Left colon (tissue), 2 donors: Measurements from ENCODE around the gene DNAJB6. TPM values are rescaled to one million over a fixed set of nuclear protein-coding genes. Genes with fewer than 3 reads are reported as not detected.

Experiments used
- ATAC-seq: fragments of 200-7000 bp; cut with Tn5 transposase; one replicate; pipeline ENCODE4 v1.9.1; 2020; ENCODE audit warnings: mild to moderate bottlenecking, moderate library complexity
- DNase-seq, 2 donors: peaks; one replicate each; pipeline ENCODE4 v3.0.0-alpha.2; 2020
- intact Hi-C, 2 donors: fragments of 100-400 bp; cut with DNase I in 1 of 2; cut with micrococcal nuclease in 1 of 2; formaldehyde crosslinking; loops; one replicate each; pipeline versions ENCODE4 v1.11.2 to v1.14.0; 2022; cut with DNase I, micrococcal nuclease
- total RNA-seq, 2 donors: library from RNA; stranded (reverse); fragmentation: NEBNext Ultra II Directional; extraction: Animal tissue kit (Norgen Biotek cat#: 25700); gene quantifications; one replicate each; pipeline ENCODE4 v1.2.1, GENCODE V29; 2021
- donor health status: DM: no; HTN: no; CAD: no.
- donor health status: DM: yes; HTN: yes; CAD: no.

DNAJB6 gene
- total RNA-seq, 2 donors from 2014 or later, result 68.8 to 83.5 TPM

DNA sequence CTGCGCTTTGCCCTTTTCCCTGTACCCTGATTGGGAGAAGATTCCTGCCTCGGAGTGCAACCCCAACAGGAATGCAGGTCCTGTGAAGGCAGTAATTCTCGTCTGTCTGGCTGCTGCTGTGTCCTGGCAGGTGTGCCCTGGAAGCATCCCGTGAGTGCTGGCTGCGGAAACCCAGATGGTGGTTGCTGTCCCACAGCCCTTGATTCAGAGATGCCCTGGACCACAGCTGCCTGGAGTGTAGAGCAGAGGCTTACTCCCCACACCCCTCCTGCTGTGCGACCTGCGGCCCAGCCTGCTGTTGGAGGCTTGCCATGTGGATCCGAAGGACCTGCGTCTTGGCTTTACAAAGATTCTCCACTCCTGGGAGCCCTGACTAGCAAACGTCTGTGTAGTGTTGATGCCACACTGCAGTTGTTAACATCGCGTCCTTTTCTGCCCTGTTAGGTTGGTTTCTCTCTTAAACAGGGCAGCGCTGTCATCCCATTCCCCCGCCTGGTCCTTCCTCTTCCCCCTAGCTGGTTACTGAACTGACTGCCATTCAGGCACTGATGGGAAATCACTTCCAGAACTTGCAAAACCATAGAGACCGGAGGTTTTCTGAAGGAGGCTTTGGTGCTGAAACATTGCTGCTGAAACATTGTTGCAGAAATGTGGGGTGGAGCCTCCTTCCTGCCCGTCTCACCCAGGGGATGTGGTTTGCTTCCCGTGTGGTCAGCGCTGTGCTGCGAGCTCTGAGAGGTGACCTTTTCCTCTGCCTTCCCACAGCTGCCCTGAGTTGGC, 53.3 kb downstream of the DNAJB6 start:
- ATAC-seq (no peak), DNase-seq (no peak)
- intact Hi-C loops, result no loop called here

DNA sequence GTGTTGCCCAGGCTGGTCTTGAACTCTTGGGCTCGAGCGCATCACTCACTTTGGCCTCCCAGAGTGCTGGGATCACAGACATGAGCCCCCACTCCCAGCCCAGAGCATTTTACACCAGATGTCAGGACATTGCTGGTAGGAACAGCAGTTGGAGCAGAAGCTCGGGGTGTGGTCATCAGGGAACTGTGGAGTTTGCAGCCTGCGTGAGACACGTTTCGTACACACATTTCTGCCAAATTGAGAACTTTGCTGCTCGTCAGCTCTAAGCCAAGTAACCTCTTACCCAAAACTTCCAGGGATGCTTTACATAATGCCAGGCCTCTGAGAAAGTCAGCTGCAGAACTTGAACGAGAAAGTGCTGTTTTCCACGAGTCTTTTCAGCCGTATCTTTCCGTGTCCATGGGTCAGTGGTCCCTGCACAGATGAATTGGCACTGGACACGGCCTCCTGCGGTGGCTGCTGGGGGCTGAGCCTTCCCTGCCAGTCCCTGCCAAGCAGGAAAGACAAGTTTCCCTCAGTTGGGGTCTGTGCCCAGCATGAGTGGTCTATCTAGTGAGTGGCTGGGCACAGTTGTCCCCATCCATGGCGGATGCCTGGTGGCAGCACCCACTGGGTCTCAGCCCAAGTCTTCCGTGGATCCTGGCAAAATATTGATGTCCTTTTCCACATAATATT, 54.4 kb downstream of the DNAJB6 start:
- intact Hi-C loops, result no loop called here
- ATAC-seq, result no peak
- DNase-seq, result no peak

DNA sequence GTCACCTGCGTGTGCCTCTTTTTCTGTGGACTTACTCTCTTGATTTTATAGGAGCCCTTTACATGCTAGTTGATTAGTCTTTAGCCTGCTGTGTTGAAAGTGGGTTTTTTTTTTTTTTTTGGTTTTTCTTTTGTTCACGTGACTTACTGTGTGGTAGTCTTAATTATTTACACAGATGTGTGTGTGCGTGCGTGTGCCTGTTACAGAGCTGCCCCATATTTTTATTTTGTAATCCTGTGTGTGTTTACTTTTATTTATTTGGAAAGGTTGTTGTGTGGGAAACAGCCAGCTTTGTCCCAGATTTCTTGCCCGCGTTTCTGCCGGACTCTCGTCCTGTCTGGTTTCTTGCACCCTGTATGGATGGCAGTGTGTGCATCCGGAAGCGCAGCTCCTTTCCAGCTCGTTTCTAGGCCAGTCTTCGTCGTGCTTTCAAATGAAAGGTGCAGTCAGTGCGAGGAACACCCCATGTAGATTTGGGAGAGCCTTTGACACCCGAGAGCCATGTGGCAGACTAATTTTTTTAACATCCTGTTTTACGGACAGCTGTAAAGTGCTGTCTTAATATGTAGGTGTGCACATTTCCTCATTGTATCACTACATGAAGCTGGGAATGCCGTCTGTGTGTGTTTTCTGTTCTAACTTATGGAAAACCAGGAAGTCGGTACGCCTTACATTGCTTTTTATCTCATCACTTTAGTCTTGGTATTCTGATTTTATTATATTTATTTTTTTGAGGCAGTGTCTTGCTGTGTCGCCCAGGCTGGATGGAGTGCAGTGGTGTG, 55.6 kb downstream of the DNAJB6 start:
- DNase-seq (no peak), ATAC-seq (peak; percentile 69)
- intact Hi-C loops, result no loop called here

DNA sequence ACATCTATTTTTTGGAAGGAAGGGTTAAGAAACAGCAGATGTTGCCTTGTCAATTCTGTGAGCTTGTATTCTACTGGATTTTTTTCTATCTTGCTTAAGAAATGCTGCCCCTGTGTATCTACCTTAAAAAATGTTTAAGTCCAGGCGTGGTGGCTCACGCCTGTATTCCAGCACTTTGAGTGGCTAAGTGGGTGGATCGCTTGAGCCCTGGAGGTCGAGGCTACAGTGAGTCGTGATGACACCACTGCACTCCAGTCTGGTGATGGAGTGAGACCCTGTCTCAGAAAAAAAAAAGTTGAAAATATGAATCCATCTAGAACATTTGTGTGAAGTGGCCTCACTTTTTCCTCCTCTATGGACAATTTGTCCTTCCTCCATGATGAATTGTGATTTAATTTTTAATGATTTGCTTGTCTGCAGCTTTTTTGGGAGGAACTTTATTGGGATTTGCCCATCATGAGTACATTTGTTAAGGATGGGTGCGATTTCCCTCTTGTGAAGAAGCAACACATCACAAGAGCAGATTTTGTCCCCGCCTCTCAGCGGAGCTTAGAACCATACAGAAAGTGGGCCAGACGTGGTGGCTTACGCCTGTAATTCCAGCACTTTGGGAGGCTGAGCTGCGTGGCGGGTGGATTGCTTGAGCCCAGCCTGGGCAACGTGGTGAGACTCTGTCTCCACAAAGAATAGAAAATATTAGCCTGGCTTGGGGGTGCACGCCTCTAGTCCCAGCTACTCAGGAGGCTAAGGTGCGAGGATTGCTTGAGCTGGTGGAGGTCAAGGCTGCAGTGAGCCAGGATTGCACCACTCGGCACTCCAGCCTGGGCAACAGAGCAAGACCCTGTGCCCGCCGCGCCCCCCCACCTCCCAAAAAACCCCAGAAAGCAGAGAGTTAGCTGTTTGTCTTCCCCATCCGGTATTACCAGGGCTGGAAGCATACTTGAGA, 57.7 kb downstream of the DNAJB6 start:
- intact Hi-C loops, result no loop called here
- no peak for DNase-seq
- ATAC-seq, result no peak

DNA sequence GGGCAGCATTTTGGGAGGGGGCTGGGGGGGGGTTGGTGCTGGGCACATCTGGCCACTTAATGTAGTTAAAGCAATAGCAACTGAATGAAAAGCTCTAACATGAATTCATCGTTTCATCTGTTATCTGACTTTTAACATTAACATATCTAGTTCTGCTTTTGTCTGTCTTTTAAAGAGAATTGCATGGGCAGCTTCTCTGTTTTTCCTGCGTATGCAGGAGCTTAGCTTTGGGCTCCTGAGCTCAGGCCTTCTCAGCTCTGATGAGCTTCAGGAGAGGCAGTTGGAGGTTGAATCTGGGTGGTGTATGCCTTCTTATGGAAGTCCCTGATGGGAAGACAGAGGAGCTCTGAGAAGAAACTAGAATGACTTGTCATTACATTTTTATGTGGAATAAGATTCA, 58.4 kb downstream of the DNAJB6 start:
- intact Hi-C loops, result no loop called here
- DNase-seq (no peak), ATAC-seq (no peak)

DNA sequence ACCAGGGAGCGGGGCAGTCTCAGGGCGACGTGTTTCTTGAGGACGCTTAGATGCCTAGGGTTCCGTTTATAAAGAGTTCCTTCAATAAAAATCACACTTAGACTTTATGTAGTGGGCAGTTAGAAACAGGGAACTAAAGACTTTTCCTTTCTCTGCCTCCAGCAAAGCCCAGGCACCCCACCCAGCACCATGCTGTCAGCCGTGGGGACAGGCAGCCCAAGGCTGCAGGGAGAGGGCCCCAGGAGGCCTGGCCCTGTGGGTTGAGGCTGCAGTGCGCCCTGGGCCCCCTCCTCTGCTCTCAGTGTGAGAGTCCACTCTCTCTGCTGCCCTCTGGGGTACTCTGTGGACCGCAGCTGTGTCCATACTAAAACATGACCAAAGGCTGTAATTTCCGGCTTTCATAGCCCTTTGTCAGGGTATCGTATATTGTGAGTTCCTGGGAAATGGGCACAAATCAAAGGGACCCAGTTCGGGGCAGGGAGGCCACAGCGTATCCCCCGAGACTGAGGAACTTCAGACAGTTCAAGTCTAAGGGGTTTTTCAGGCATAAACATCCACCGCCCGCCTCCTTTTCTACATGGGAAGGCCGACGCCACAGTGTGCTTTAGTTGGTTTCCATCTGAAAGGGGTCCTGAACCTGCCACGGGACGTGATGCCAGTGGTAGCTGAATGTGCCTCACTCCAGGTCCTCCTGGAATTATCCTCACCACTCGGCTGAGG, 59.7 kb downstream of the DNAJB6 start:
- DNase-seq (no peak), ATAC-seq (no peak)
- intact Hi-C loops, result no loop called here

DNA sequence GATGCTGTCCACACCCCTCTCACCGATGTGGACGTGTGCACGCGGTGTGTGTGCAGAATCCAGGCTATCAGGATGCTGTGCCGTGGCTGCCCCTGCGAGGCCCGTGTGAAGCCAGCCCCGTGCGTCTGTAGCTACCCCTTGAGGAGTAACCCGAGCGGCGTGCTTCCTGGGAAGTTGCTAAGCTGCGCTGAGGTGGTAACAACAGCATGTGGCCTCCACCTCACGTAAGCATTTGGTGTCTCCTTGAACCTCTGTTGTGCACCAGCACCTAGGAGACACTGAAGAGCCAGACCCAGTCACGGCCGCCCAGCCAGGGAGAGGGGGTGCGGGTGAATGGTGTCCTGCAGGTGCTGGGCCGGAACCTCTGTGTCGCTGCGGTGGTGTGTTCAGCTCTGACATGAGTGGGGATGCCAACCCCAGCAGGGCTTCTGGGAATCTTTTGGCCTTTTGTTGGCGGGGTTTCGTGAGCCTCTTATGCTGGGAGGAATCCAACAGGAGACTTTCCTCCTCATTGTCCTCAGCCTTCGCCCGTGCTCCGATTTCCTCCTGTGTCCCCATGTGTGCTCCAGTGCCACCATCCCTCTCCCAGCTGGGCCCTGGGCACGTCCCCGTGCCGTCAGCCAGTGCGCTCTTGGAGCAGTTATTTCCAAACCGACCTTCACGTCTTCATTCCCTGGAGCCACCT, 60.4 kb downstream of the DNAJB6 start:
- intact Hi-C loops, result no loop called here
- DNase-seq, result no peak
- peak; percentile 6 for ATAC-seq

DNA sequence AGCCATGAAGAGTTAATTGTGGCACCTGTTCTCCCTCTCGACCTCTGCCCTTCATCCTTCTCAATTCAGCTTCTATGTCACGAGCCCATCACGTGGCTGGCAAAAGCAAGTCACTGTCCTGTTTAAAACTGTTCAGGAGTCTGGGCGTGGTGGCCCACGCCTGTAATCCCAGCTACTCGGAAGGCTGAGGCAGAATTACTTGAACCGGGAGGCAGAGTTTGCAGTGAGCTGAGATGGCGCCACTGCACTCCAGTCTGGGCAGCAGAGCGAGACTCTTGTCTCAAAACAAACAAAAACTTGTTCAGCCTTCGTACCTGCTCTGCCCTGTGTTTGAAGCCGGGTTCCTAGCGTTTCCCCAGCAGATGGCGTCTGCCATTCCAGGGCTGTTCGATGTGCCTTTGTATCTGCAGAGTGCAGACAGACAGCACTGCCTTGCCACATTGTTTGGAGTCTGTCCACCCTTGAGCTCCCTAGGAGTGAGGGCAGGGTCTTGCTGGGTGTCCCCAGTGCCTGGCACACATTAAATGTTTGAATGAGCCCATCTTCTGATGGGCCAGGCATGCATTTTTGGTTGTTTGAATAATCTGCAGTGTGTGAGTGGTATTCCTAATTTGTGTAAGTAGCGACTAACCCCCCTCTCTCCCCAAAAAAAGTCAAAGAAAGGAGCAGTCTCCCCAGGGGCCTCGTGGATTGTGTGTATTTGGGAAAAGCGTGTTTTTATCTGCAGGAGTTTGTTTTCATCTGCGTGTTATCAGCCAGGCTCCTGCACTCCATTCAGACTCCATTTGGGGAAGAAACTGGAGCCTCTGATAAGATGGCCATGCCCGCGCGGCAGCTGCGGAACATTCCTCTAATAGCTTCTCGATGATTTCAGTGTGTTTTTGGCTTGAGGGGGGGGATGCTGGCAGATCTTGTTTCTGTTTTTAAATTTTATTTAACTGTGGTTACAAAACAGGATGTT, 61.2 kb downstream of the DNAJB6 start:
- DNase-seq (peak in 1 of 2 donors; percentile 32), ATAC-seq (peak; percentile 70)
- intact Hi-C loops, result no loop called here

DNA sequence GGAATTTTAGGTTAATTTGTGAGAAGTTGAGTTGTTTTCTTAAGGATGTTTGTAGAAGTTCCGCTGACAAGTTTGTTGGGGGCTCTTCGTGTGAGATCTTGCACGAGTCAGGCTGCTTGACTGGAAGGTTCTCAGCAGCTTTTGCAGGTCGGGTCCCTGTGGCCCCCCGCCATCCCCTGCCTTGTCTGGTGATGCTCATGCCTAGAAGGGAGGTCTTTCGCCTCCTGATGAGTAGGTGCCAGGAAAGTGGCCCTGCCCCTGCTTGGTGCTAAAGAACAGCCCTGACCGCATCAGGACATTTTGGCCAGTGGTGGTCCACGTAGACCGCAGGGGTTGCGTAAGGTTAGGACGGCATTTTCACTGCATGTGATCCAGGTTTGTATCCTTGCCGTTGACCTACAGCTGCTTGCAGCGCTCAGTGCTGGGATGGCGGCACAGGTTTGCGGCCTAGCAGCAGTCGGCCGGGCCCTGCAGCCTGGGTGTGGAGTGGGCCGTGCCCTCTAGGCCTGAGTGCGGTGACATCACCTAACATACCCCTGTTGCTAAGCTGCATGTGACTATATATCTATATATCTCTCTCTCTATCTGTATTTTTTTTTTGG, 62.4 kb downstream of the DNAJB6 start:
- intact Hi-C loops, result no loop called here
- DNase-seq, result no peak
- no peak for ATAC-seq

DNA sequence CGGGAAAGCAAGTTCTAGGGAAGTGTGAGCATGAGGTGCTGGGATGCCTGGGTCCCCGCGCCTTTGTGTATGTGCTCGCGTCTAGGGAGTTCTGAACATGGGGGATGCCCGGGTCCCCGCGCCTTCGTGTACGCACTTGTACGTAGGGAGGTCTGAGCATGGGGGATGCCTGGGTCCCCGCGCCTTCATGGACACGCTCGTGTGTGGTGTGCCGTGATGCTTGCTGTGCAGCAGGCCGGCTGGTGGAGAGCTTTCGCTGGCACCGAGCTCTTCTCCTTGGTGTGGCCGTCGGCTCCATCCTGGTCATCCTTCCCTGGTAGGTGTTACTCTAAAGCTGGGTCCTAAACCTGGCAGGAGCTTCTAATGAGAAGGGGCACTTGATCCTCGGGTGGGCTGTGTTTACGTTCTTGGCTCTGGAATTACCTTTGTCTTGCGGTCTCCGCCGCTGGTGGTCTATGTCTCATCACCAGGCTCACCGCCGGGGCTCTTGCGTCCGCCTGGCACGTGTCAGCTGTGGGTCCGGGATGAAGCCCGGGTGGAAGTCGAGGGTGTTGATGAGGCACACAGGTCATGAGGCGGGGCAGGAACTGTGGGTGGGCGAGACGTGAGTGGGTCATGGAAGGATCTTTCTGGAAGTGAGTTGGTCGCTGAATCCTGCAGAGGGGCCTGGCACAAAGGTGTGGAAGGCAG, 63.5 kb downstream of the DNAJB6 start:
- intact Hi-C loops, result no loop called here
- no peak for DNase-seq
- no peak for ATAC-seq

DNA sequence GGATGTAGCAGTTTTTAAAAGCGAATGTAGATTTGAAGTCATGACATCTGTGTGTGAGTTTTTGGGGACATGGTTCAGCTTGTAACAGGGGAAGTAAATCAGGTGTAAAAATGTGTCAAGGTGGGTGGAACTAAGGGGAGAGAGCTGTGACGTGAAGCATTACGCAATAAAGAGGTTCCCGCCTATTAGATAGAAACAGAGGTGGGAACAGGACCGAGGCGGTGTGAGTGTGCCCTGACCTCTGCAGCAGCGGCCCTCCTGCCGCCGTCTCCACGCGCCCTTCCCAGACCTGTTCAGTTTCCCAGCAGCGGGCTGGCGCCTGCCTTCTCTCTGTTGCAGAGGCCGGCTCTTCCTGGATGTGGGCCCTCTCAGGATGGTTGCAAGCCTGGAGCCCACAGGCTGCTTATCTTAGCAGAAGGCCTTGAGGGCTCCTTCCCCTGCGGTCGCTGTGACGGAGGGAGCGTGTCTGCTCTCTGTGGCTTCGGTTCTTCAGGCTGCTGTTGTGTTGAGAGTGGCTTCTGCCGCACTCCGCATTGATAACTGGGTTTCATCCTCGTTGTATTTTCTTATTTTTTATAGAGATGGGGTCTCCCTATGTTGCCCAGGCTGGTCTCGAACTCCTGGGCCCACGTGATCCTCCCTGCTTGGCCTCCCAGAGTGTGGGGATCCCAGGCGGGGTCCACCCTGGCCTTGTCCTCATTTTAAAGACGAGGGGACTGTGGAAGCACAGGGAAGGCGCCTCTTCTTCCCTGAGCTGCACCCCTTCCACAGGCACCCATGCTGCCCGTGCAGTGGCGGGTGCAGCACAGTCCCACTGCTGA, 65.0 kb downstream of the DNAJB6 start:
- DNase-seq (no peak), ATAC-seq (no peak)
- intact Hi-C loops, result no loop called here

DNA sequence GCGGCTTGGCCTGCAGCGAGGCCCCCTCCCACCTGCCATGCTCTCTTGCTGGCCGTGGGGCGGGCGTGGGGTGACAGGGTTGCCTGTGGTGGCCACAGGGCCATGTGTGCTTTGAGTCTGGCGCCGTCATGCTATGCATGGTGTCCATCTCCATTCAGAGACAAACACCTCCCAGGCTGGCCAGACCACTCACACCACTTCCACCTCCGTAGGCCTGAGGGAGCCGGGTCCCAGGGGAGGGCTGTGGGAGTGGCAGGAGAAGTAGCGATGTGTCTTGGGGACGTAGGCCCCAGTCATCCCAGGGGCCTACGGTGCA, 65.5 kb downstream of the DNAJB6 start:
- DNase-seq (no peak), ATAC-seq (no peak)
- intact Hi-C loops, result no loop called here

DNA sequence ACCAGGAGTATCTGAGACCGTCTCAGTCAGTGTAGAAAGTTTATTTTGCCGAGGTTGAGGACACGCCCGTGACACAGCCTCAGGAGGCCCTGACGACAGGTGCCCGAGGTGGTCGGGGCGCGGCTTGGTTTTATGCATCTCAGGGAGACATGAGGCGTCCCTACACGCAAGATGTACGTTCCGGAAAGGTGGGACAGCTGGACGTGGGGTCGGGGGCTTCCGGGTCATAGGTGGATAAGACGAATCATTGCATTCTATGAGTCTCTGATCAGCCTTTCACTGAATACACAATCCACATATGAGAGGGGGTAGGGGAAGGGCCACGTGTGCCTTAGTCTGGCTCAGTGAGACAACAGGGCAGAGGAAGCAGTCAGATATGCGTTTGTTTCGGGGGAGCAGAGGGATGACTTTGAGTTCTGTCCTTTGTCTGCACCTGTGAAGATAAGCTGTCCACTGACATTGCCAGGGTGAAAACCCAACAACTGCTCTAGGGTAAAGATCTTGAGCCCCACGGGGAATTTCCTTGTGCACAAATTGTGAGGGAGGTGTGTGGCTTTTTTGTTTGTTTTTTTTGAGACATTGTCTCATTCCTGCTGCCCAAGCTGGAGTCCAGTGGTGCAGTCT, 66.2 kb downstream of the DNAJB6 start:
- ATAC-seq (no peak), DNase-seq (no peak)
- intact Hi-C loops, result no loop called here

DNA sequence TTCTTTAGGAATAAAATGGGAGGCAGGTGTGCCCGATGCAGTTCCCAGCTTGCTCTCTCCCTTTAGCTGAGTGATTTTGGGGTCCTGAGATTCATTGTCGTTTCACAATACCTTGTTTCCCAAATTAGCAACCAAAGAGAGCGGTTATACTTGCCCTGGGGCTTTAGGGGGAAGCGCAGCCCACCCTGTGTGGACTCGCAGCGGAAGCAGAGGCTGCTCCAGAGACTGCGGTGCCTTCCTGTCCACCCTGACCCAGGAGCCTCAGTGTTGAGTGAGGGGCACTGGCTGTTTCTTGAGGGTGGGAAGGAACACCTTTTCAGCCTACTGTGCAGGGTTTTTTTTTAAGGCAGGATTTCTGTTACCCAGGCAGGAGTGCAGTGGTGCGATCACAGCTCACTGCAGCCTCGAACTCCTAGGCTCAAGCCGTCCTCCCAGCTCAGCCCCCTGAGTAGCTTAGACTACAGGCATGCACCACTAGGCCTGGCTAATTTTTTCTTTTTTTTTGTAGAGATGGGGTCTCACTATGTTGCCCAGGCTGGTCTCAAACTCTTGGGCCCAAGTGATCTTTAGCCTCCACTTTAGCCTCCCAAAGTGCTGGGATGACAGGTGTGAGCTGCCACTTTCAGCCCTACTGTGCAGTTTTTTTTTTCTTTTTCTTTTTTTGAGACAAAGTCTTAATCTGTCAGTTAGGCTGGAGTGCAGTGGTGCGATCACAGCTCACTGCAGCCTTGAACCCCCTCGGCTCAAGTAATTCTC, 67.0 kb downstream of the DNAJB6 start:
- DNase-seq, result no peak
- no peak for ATAC-seq
- intact Hi-C loops, result no loop called here
